ENCODE data around the gene PAFAH2. TPM values are rescaled to one million over a fixed set of nuclear protein-coding genes. Genes with fewer than 3 reads are reported as not detected.
A peak's percentile ranks its signal among the peaks of the same experiment; 100 is the strongest.

Gene PAFAH2
- total RNA-seq, 1 donor from 2014 or later = 13.4 TPM

DNA sequence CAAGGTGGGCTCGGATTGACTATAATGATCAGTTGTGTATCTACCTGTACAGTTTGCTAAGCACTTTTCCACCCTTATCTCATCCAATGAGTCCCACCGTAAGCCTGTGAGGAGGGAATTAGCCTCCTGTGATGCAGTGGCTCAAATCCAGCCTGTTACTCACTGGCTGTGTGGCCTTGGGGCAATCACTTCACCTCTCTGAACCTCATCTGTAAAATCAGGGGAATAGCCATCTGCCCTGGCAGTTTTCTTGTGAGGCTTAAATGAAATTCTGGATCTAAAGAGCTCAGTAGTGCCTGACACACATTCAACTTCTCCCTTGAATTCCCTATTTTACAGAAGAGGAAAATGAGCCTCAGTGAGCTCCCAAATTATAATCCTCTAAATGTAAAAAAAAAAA, 16.3 kb upstream of the PAFAH2 start:
- TF ChIP-seq, protein P1, sequence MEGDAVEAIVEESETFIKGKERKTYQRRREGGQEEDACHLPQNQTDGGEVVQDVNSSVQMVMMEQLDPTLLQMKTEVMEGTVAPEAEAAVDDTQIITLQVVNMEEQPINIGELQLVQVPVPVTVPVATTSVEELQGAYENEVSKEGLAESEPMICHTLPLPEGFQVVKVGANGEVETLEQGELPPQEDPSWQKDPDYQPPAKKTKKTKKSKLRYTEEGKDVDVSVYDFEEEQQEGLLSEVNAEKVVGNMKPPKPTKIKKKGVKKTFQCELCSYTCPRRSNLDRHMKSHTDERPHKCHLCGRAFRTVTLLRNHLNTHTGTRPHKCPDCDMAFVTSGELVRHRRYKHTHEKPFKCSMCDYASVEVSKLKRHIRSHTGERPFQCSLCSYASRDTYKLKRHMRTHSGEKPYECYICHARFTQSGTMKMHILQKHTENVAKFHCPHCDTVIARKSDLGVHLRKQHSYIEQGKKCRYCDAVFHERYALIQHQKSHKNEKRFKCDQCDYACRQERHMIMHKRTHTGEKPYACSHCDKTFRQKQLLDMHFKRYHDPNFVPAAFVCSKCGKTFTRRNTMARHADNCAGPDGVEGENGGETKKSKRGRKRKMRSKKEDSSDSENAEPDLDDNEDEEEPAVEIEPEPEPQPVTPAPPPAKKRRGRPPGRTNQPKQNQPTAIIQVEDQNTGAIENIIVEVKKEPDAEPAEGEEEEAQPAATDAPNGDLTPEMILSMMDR (IDR thresholded peaks at IDR 0.05; ENCODE audit: unreplicated experiment) = no peak
- Mint-ChIP-seq H3K9me3 (ENCODE audit: unreplicated experiment) (no peaks in the 10 kb centered on the region), H3K27me3 (ENCODE audit: unreplicated experiment) (no peaks in the 10 kb centered on the region), H3K27ac (ENCODE audit: unreplicated experiment) (no peak overlapping the region), H3K36me3 (ENCODE audit: low read depth, unreplicated experiment) (no peaks in the 10 kb centered on the region), H3K4me3 (ENCODE audit: unreplicated experiment) (no peak overlapping the region), H3K4me1 (ENCODE audit: unreplicated experiment) (peaks cover under 1% of the 10 kb centered on the region)
- no peak for DNase-seq (ENCODE audit: low spot score)

DNA sequence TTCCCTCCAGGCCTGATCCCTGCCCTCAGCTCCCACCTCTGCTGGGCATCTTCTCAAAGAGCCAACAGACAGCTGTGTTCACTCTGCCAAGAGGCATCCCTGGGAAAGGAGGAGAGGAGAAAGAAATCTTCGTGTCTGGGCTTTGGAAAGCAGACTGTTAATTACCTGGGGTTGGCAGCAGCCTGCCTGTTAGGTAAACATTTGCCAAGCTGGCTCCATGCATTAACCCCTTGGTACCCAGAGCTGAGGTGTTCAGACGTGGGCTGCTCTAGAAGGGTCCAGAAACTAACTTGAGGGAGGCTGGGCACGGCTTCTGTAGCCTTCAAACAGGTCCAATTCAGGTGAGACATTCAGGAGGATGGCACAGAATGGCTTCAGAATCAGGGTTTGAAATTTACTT, 15.0 kb upstream of the PAFAH2 start:
- Mint-ChIP-seq H3K27me3 (ENCODE audit: unreplicated experiment) (no peaks in the 10 kb centered on the region), H3K36me3 (ENCODE audit: low read depth, unreplicated experiment) (no peaks in the 10 kb centered on the region), H3K27ac (ENCODE audit: unreplicated experiment) (no peak overlapping the region), H3K9me3 (ENCODE audit: unreplicated experiment) (no peaks in the 10 kb centered on the region), H3K4me1 (ENCODE audit: unreplicated experiment) (peaks cover 4% of the 10 kb centered on the region), H3K4me3 (ENCODE audit: unreplicated experiment) (no peak overlapping the region)
- TF ChIP-seq, protein P1 (IDR thresholded peaks at IDR 0.05; ENCODE audit: unreplicated experiment) = no peak
- no peak for DNase-seq (ENCODE audit: low spot score)

DNA sequence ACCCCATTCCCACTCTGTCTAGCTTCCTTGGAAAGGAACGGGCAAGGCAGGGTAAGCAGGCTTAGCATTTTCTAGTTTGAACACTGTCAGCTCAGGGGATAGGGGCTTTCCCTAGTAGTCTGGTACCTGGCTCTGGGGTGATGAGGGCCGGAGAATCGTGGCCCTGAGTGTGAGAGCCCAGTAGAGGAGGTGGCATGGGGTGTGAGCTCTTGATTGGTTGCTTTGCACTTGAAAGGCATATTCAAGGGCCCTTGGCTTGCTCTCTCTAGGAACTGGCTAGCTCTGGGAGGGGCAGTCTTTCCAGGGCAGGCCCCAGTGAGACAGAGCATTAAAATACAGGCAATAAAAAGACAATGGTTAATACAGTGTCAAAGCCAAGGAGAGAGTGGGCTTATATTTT, 13.0 kb upstream of the PAFAH2 start:
- TF ChIP-seq, protein P1 (IDR thresholded peaks at IDR 0.05; ENCODE audit: unreplicated experiment) = no peak
- Mint-ChIP-seq H3K4me3 (ENCODE audit: unreplicated experiment) (no peak overlapping the region), H3K4me1 (ENCODE audit: unreplicated experiment) (peaks cover 4% of the 10 kb centered on the region), H3K27me3 (ENCODE audit: unreplicated experiment) (peaks cover 2% of the 10 kb centered on the region), H3K36me3 (ENCODE audit: low read depth, unreplicated experiment) (no peaks in the 10 kb centered on the region), H3K9me3 (ENCODE audit: unreplicated experiment) (no peaks in the 10 kb centered on the region), H3K27ac (ENCODE audit: unreplicated experiment) (no peak overlapping the region)
- DNase-seq (ENCODE audit: low spot score) = no peak

DNA sequence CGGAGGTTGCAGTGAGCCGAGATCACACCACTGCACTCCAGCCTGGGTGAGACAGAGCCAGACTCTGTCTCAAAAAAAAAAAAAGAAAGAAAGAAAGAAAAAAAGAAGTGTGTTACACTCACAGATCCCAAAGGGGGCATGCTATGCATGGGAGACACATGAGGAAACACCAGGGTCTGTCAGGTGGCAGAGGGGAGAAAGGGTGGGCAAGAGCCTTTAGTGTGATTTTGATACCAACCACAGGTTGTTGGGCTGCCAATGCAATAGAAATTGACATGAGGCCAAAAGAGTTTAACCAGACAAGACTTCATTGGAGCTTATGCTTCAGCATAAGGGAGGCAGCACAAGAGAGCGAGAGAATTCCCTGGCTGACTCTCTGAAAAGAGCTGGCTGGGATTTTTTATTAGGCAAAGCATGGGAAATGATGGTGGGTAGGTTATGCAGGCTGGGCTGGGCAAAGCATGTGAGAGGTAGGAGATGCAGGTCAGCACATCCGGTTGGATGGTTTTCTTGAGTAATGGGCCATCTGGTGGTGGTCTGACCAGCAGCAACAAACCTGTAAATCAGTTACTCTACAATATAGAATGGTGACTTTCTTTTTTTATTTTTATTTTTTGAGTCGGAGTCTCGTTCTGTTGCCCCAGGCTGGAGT, 12.1 kb upstream of the PAFAH2 start:
- TF ChIP-seq, protein P1 (IDR thresholded peaks at IDR 0.05; ENCODE audit: unreplicated experiment) = peak; percentile 55
- Mint-ChIP-seq H3K9me3 (ENCODE audit: unreplicated experiment) (no peaks in the 10 kb centered on the region), H3K27ac (ENCODE audit: unreplicated experiment) (no peak overlapping the region), H3K4me1 (ENCODE audit: unreplicated experiment) (peaks cover 4% of the 10 kb centered on the region), H3K36me3 (ENCODE audit: low read depth, unreplicated experiment) (no peaks in the 10 kb centered on the region), H3K27me3 (ENCODE audit: unreplicated experiment) (peaks cover 2% of the 10 kb centered on the region), H3K4me3 (ENCODE audit: unreplicated experiment) (no peak overlapping the region)
- peak; percentile 39 for DNase-seq (ENCODE audit: low spot score)

DNA sequence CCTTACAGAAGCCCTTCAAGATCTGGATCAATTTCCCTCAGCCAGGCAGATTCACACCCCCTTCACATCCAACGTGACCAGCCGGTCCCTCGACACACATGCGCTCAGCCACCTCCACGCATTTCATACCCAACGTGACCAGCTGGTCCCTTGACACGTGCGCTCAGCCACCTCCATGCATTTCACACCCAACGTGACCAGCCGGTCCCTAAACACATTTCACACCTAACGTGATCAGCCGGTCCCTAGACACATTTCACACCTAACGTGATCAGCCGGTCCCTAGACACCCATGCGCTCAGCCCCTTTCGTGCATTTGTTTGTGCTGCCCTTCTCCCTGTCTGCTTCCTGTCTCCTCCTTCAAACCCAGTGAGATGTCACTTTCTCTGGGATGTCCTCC, 8.8 kb upstream of the PAFAH2 start:
- Mint-ChIP-seq H3K4me1 (ENCODE audit: unreplicated experiment) (peaks cover 4% of the 10 kb centered on the region), H3K36me3 (ENCODE audit: low read depth, unreplicated experiment) (no peaks in the 10 kb centered on the region), H3K4me3 (ENCODE audit: unreplicated experiment) (no peak overlapping the region), H3K27ac (ENCODE audit: unreplicated experiment) (peak overlapping the region; percentile 72), H3K27me3 (ENCODE audit: unreplicated experiment) (peaks cover 2% of the 10 kb centered on the region), H3K9me3 (ENCODE audit: unreplicated experiment) (no peaks in the 10 kb centered on the region)
- no peak for DNase-seq (ENCODE audit: low spot score)
- TF ChIP-seq, protein P1 (IDR thresholded peaks at IDR 0.05; ENCODE audit: unreplicated experiment) = no peak

Measured in endothelial cell (in vitro differentiated cells).